ENCODE measurements around the gene PLEKHG4.

- TF ChIP-seq, protein P1, sequence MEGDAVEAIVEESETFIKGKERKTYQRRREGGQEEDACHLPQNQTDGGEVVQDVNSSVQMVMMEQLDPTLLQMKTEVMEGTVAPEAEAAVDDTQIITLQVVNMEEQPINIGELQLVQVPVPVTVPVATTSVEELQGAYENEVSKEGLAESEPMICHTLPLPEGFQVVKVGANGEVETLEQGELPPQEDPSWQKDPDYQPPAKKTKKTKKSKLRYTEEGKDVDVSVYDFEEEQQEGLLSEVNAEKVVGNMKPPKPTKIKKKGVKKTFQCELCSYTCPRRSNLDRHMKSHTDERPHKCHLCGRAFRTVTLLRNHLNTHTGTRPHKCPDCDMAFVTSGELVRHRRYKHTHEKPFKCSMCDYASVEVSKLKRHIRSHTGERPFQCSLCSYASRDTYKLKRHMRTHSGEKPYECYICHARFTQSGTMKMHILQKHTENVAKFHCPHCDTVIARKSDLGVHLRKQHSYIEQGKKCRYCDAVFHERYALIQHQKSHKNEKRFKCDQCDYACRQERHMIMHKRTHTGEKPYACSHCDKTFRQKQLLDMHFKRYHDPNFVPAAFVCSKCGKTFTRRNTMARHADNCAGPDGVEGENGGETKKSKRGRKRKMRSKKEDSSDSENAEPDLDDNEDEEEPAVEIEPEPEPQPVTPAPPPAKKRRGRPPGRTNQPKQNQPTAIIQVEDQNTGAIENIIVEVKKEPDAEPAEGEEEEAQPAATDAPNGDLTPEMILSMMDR (conservative IDR thresholded peaks at IDR 0.05), result no peak
- TF ChIP-seq EZH2 (IDR thresholded peaks at IDR 0.05; ENCODE audit: low read depth), result no peak
Measured at GRCh38 chr16:67291461-67291860, 12.1 kb downstream of the PLEKHG4 start.

Measured in PC-9 (cell line).